Neural cell (in vitro differentiated cells): ENCODE measurements around the gene MUC21. TPM values are rescaled to one million over a fixed set of nuclear protein-coding genes. Genes with fewer than 3 reads are reported as not detected.

Experiments
- H2AFZ ChIP-seq: fragments of 200-600, 300-800 bp; sonication (generic), shearing (Covaris generic); 2 replicates; pipeline ENCODE4 v1.6.0; 2014; ENCODE audit warnings: low read depth, mild to moderate bottlenecking, antibody characterized with exemption, low read length, moderate library complexity
- H3F3A ChIP-seq: fragments of 200-600 bp; shearing (Covaris generic); 2 replicates; pipeline ENCODE4 v1.6.1; 2016; ENCODE audit warnings: mild to moderate bottlenecking, moderate library complexity, mixed read lengths, antibody characterized with exemption, low read length; ENCODE audit not compliant: insufficient read depth, poor library complexity, severe bottlenecking
- H3K27ac ChIP-seq: fragments of 200-600, 300-800 bp; sonication (generic), shearing (Covaris generic); 2 replicates; pipeline ENCODE4 v1.5.1; 2014; ENCODE audit warnings: mild to moderate bottlenecking, low read length, moderate library complexity
- H3K27me3 ChIP-seq: fragments of 300-800, 200-600 bp; sonication (generic), shearing (Covaris generic); 2 replicates; pipeline ENCODE4 v1.6.0; 2014; ENCODE audit warnings: mild to moderate bottlenecking, low read depth, low read length, moderate library complexity; ENCODE audit not compliant: insufficient read depth
- H3K36me3 ChIP-seq: fragments of 300-800, 200-600 bp; sonication (generic), shearing (Covaris generic); 2 replicates; pipeline ENCODE4 v1.5.1; 2014; ENCODE audit warnings: mild to moderate bottlenecking, antibody characterized with exemption, low read length, moderate library complexity; ENCODE audit not compliant: insufficient read depth
- H3K4me2 ChIP-seq: fragments of 300-800, 200-600 bp; sonication (generic), shearing (Covaris generic); 2 replicates; pipeline ENCODE4 v1.6.0; 2014; ENCODE audit warnings: mild to moderate bottlenecking, low read length
- H3K4me3 ChIP-seq: fragments of 300-800, 200-600 bp; sonication (generic), shearing (Covaris generic); 2 replicates; pipeline ENCODE4 v1.5.1; 2014; ENCODE audit warnings: mild to moderate bottlenecking, low read length, moderate library complexity
- H3K79me2 ChIP-seq: fragments of 200-600 bp; shearing (Covaris generic); replicated peaks from 2 replicates; pipeline ENCODE4 v1.6.0; 2014; ENCODE audit warnings: mild to moderate bottlenecking, low read length, moderate library complexity; ENCODE audit not compliant: insufficient read depth
- H3K9ac ChIP-seq: fragments of 300-800, 200-600 bp; sonication (generic), shearing (Covaris generic); 2 replicates; pipeline ENCODE4 v1.6.1; 2016; ENCODE audit warnings: mild to moderate bottlenecking, low read length, mixed read lengths
- H3K9me2 ChIP-seq: fragments of 200-600 bp; shearing (Covaris generic); 2 replicates; pipeline ENCODE4 v1.6.1; 2016; ENCODE audit warnings: mild to moderate bottlenecking, low read length, mixed read lengths; ENCODE audit not compliant: insufficient read depth
- H3K9me3 ChIP-seq: fragments of 200-600, 300-800 bp; sonication (generic), shearing (Covaris generic); 2 replicates; pipeline ENCODE4 v1.6.1; 2016; ENCODE audit warnings: mild to moderate bottlenecking, mixed run types, low read length, moderate library complexity, mixed read lengths
- H4K20me1 ChIP-seq: fragments of 200-600 bp; shearing (Covaris generic); 2 replicates; pipeline ENCODE4 v1.6.1; 2016; ENCODE audit warnings: mild to moderate bottlenecking, mixed run types; ENCODE audit not compliant: insufficient read depth
- CTCF ChIP-seq: fragments of 450-650 bp; IDR thresholded peaks from 2 replicates; pipeline ENCODE4 v1.5.1; 2014; ENCODE audit warnings: antibody characterized with exemption, mild to moderate bottlenecking, moderate library complexity; ENCODE audit not compliant: poor library complexity, severe bottlenecking
- EP300 ChIP-seq: fragments of 450-650 bp; conservative IDR thresholded peaks from 2 replicates; pipeline ENCODE4 v1.6.1; 2014; ENCODE audit warnings: antibody characterized with exemption, mild to moderate bottlenecking, moderate library complexity; ENCODE audit not compliant: poor library complexity, severe bottlenecking
- EZH2 ChIP-seq: fragments of 200-600, 300-800 bp; shearing (Covaris generic), sonication (generic); IDR thresholded peaks from 2 replicates; pipeline ENCODE4 v1.6.1; 2014; ENCODE audit warnings: antibody characterized with exemption, low read length, borderline replicate concordance, mild to moderate bottlenecking; ENCODE audit not compliant: insufficient read depth, poor library complexity, severe bottlenecking
- MXI1 ChIP-seq: fragments of 450-650 bp; conservative IDR thresholded peaks from 2 replicates; pipeline ENCODE4 v1.6.1; 2014; ENCODE audit warnings: antibody characterized with exemption, mild to moderate bottlenecking; ENCODE audit not compliant: poor library complexity, severe bottlenecking
- POLR2AphosphoS5 ChIP-seq: IDR thresholded peaks from 2 replicates; pipeline ENCODE4 v1.6.1; 2012
- RAD21 ChIP-seq: fragments of 450-650 bp; conservative IDR thresholded peaks from 2 replicates; pipeline ENCODE4 v1.6.1; 2014; ENCODE audit warnings: antibody characterized with exemption, mild to moderate bottlenecking, moderate library complexity
- SMC3 ChIP-seq: fragments of 450-650 bp; conservative IDR thresholded peaks from 2 replicates; pipeline ENCODE4 v1.6.1; 2014; ENCODE audit warnings: antibody characterized with exemption, mild to moderate bottlenecking, moderate library complexity; ENCODE audit not compliant: poor library complexity
- TAF1 ChIP-seq: IDR thresholded peaks from 2 replicates; pipeline ENCODE4 v1.6.1; 2012; ENCODE audit warnings: low read depth
- polyA plus RNA-seq: library from polyadenylated mRNA; depleted of rRNA; stranded (reverse); fragments of >200 nt; gene quantifications from 2 replicates; pipeline ENCODE4 v1.2.3, GENCODE V29; 2014
- TF ChIP-seq, protein P1 (sequence below): IDR thresholded peaks from 2 replicates; pipeline ENCODE4 v1.6.1; 2012; ENCODE audit warnings: borderline replicate concordance

MUC21 gene
- polyA plus RNA-seq, 1 donor from 2014 or later = not detected

GRCh38 chr6:30937265-30937664, 46.3 kb upstream of the MUC21 start:
- no peaks in the 10 kb centered on the region for H3K27me3 ChIP-seq
- no peaks in the 10 kb centered on the region for H3K9me2 ChIP-seq
- no peak overlapping the region for H3K27ac ChIP-seq
- H4K20me1 ChIP-seq = no peaks in the 10 kb centered on the region
- H3K4me2 ChIP-seq = no peak overlapping the region
- no peak for TF ChIP-seq TAF1
- no peak for TF ChIP-seq SMC3
- TF ChIP-seq CTCF = no peak
- no peak for TF ChIP-seq POLR2AphosphoS5
- TF ChIP-seq, protein P1, sequence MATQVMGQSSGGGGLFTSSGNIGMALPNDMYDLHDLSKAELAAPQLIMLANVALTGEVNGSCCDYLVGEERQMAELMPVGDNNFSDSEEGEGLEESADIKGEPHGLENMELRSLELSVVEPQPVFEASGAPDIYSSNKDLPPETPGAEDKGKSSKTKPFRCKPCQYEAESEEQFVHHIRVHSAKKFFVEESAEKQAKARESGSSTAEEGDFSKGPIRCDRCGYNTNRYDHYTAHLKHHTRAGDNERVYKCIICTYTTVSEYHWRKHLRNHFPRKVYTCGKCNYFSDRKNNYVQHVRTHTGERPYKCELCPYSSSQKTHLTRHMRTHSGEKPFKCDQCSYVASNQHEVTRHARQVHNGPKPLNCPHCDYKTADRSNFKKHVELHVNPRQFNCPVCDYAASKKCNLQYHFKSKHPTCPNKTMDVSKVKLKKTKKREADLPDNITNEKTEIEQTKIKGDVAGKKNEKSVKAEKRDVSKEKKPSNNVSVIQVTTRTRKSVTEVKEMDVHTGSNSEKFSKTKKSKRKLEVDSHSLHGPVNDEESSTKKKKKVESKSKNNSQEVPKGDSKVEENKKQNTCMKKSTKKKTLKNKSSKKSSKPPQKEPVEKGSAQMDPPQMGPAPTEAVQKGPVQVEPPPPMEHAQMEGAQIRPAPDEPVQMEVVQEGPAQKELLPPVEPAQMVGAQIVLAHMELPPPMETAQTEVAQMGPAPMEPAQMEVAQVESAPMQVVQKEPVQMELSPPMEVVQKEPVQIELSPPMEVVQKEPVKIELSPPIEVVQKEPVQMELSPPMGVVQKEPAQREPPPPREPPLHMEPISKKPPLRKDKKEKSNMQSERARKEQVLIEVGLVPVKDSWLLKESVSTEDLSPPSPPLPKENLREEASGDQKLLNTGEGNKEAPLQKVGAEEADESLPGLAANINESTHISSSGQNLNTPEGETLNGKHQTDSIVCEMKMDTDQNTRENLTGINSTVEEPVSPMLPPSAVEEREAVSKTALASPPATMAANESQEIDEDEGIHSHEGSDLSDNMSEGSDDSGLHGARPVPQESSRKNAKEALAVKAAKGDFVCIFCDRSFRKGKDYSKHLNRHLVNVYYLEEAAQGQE = no peak
- TF ChIP-seq MXI1 = no peak
- TF ChIP-seq EZH2 = no peak
- TF ChIP-seq EP300 = no peak
- no peak for TF ChIP-seq RAD21
- no peak overlapping the region for H3K4me3 ChIP-seq
- H3K79me2 ChIP-seq = no peaks in the 10 kb centered on the region
- H3K9ac ChIP-seq = no peak overlapping the region
- H3K36me3 ChIP-seq = no peaks in the 10 kb centered on the region
- no peaks in the 10 kb centered on the region for H3F3A ChIP-seq
- no peak overlapping the region for H2AFZ ChIP-seq
- H3K9me3 ChIP-seq = no peaks in the 10 kb centered on the region

GRCh38 chr6:30938730-30939129, 44.8 kb upstream of the MUC21 start:
- Histone ChIP-seq H2AFZ (no peak overlapping the region), H3K9me3 (no peaks in the 10 kb centered on the region), H3K9ac (no peak overlapping the region), H3K79me2 (no peaks in the 10 kb centered on the region), H3K9me2 (no peaks in the 10 kb centered on the region), H3K4me3 (no peak overlapping the region), H3K27ac (no peak overlapping the region), H3F3A (no peaks in the 10 kb centered on the region), H3K27me3 (no peaks in the 10 kb centered on the region), H3K36me3 (no peaks in the 10 kb centered on the region), H4K20me1 (no peaks in the 10 kb centered on the region), H3K4me2 (no peak overlapping the region)
- TF ChIP-seq CTCF (no peak), POLR2AphosphoS5 (no peak)
